Measurements from ENCODE around the gene HADHB. TPM values are rescaled to one million over a fixed set of nuclear protein-coding genes. Genes with fewer than 3 reads are reported as not detected.

Gene HADHB
- total and polyA plus RNA-seq, 10 of the 15 experiments (the other 5 are each of a cell fraction or from before 2014, with no cell fraction given), result 53.7 to 145 (median 85.5) TPM

DNA sequence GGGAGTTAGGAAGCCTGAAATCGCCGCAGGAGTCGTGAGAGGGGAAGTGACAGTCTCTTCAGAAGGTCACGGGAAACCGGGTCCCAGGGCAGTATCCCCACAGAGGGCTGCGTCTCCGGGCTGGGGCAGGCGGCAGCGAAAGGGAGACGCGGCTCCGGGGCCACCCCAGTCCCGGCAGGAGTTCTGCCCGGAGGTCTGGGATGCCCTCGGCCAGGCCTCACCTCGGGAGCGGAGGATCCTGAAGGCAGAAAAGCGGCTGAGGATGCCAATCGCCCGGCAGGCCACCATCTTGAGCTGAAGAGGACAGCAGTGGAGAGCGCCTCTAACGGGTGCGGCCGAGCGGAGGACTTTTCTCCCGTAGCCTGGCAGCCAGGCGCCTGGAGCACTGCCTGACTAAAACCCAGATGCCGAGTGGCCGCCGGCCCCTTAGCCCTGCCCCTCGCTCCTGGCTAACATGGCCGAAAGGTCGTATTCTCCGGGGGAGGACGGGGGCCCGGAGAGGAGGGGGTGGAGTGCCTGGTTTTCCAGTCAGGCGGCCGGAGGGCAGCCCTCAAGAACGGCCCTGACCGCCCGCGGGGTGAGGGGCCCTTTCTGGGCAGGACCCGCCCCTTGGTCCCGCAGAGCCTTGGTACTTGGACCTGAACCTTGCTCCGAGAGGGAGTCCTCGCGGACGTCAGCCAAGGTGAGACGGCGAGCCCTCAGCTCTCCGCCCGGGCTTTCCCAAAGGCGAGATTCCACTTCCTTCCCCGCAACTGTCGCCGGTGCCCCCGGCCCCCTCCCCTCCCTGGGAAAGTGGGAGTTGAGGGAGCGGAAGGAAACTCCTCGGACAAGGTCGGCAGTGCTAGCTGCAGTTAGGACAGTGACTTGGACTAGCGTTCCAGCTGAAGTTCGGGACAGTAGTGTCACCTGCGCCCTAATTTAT is at the start of gene HADHB, which contains the start of gene HADHA (continued):
- TF ChIP-seq CUX1 (IDR thresholded peaks at IDR 0.05; ENCODE audit: insufficient replicate concordance, low read depth, low read length) (no peak), ESRRA (IDR thresholded peaks at IDR 0.05; ENCODE audit: low read length) (no peak), HDAC2 (IDR thresholded peaks at IDR 0.05) (no peak), IRF4 (IDR thresholded peaks at IDR 0.05; ENCODE audit: low read depth, low read length) (no peak; the same call in 1 of the 2 replicates), ASH2L (IDR thresholded peaks at IDR 0.05; ENCODE audit: borderline replicate concordance, low read depth) (peak; percentile 73; the same call in 1 of the 2 replicates), SIX5 (IDR thresholded peaks at IDR 0.05; ENCODE audit: low read depth, low read length, severe bottlenecking) (no peak), RFX5 (IDR thresholded peaks at IDR 0.05; ENCODE audit: low read depth, low read length) (no peak), TCF3 (IDR thresholded peaks at IDR 0.05; ENCODE audit: borderline replicate concordance, insufficient read depth, low read depth, low read length) (no peak), PAX5 (IDR thresholded peaks at IDR 0.05; ENCODE audit: borderline replicate concordance, low read depth, low read length) (peak; percentile 24; the same call in 1 of the 2 replicates), CHD2 (IDR thresholded peaks at IDR 0.05; ENCODE audit: borderline replicate concordance, low read depth, low read length) (peak; percentile 60; the same call in 1 of the 2 replicates), TCF12 (IDR thresholded peaks at IDR 0.05; ENCODE audit: low read depth, low read length) (peak; percentile 39; the same call in 1 of the 2 replicates)
- TF ChIP-seq, protein P1, sequence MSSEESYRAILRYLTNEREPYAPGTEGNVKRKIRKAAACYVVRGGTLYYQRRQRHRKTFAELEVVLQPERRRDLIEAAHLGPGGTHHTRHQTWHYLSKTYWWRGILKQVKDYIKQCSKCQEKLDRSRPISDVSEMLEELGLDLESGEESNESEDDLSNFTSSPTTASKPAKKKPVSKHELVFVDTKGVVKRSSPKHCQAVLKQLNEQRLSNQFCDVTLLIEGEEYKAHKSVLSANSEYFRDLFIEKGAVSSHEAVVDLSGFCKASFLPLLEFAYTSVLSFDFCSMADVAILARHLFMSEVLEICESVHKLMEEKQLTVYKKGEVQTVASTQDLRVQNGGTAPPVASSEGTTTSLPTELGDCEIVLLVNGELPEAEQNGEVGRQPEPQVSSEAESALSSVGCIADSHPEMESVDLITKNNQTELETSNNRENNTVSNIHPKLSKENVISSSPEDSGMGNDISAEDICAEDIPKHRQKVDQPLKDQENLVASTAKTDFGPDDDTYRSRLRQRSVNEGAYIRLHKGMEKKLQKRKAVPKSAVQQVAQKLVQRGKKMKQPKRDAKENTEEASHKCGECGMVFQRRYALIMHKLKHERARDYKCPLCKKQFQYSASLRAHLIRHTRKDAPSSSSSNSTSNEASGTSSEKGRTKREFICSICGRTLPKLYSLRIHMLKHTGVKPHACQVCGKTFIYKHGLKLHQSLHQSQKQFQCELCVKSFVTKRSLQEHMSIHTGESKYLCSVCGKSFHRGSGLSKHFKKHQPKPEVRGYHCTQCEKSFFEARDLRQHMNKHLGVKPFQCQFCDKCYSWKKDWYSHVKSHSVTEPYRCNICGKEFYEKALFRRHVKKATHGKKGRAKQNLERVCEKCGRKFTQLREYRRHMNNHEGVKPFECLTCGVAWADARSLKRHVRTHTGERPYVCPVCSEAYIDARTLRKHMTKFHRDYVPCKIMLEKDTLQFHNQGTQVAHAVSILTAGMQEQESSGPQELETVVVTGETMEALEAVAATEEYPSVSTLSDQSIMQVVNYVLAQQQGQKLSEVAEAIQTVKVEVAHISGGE (CRISPR knock-in tag; IDR thresholded peaks at IDR 0.05), result no peak
- TF ChIP-seq, protein P2, sequence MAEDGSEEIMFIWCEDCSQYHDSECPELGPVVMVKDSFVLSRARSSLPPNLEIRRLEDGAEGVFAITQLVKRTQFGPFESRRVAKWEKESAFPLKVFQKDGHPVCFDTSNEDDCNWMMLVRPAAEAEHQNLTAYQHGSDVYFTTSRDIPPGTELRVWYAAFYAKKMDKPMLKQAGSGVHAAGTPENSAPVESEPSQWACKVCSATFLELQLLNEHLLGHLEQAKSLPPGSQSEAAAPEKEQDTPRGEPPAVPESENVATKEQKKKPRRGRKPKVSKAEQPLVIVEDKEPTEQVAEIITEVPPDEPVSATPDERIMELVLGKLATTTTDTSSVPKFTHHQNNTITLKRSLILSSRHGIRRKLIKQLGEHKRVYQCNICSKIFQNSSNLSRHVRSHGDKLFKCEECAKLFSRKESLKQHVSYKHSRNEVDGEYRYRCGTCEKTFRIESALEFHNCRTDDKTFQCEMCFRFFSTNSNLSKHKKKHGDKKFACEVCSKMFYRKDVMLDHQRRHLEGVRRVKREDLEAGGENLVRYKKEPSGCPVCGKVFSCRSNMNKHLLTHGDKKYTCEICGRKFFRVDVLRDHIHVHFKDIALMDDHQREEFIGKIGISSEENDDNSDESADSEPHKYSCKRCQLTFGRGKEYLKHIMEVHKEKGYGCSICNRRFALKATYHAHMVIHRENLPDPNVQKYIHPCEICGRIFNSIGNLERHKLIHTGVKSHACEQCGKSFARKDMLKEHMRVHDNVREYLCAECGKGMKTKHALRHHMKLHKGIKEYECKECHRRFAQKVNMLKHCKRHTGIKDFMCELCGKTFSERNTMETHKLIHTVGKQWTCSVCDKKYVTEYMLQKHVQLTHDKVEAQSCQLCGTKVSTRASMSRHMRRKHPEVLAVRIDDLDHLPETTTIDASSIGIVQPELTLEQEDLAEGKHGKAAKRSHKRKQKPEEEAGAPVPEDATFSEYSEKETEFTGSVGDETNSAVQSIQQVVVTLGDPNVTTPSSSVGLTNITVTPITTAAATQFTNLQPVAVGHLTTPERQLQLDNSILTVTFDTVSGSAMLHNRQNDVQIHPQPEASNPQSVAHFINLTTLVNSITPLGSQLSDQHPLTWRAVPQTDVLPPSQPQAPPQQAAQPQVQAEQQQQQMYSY (CRISPR knock-in tag; IDR thresholded peaks at IDR 0.05), result no peak
- TF ChIP-seq, protein P3, sequence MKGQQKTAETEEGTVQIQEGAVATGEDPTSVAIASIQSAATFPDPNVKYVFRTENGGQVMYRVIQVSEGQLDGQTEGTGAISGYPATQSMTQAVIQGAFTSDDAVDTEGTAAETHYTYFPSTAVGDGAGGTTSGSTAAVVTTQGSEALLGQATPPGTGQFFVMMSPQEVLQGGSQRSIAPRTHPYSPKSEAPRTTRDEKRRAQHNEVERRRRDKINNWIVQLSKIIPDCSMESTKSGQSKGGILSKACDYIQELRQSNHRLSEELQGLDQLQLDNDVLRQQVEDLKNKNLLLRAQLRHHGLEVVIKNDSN (IDR thresholded peaks at IDR 0.05; ENCODE audit: borderline replicate concordance, extremely low read length, insufficient read depth, low read depth, low read length), result no peak
